Right lobe of liver (tissue), 6 donors: ENCODE data around the gene ZC3H12C. TPM values are rescaled to one million over a fixed set of nuclear protein-coding genes. Genes with fewer than 3 reads are reported as not detected.
A peak's percentile ranks its signal among the peaks of the same experiment; 100 is the strongest.

Source experiments
- ATAC-seq, 4 donors: fragments of 200-7000 bp; cut with Tn5 transposase; one replicate each; pipeline ENCODE4 v1.9.1; 2020; ENCODE audit warnings: mild to moderate bottlenecking in 4 of 4, moderate library complexity in 4 of 4
- DNase-seq, 3 donors: peaks; one replicate each; pipeline ENCODE4 v3.0.0-alpha.2; 2020
- H3K27ac ChIP-seq, 3 donors: fragments of 200-600 bp; one replicate each; pipeline ENCODE4 v1.8.0; 2022
- H3K27me3 ChIP-seq, 2 donors: fragments of 200-600 bp; one replicate each; pipeline ENCODE4 v1.8.0; 2022
- H3K36me3 ChIP-seq, 4 donors: fragments of 200-600 bp; sonication (generic) in 1 of 4; one replicate each; pipeline versions ENCODE4 v1.5.1 to v1.8.0; 2017 to 2022; ENCODE audit warnings: control low read depth in 1 of 4
- H3K4me1 ChIP-seq, 4 donors: fragments of 200-600 bp; sonication (generic) in 1 of 4; one replicate each; pipeline versions ENCODE4 v1.5.1 to v1.8.0; 2017 to 2022; ENCODE audit warnings: control low read depth in 1 of 4
- H3K4me3 ChIP-seq, 3 donors: fragments of 200-600 bp; one replicate each; pipeline ENCODE4 v1.8.0; 2022
- H3K9me3 ChIP-seq, 4 donors: fragments of 200-600 bp; sonication (generic) in 1 of 4; one replicate each; pipeline versions ENCODE4 v1.5.1 to v1.8.0; 2017 to 2022; ENCODE audit warnings: control low read depth in 1 of 4
- CTCF ChIP-seq, 4 donors: fragments of 200-600 bp in 3 of 4; fragments of 450-650 bp in 1 of 4; IDR thresholded peaks; one replicate each; pipeline versions ENCODE4 v1.5.1 to v1.8.0; 2016 to 2022; ENCODE audit warnings: antibody characterized with exemption in 4 of 4, mild to moderate bottlenecking in 2 of 4
- POLR2A ChIP-seq: fragments of 450-650 bp; IDR thresholded peaks from one replicate; pipeline ENCODE4 v1.6.1; 2017; ENCODE audit warnings: antibody characterized with exemption, mild to moderate bottlenecking
- WGBS: methylation state at CpG from one replicate; pipeline ENCODE4 v1.1.6; 2018; ENCODE audit warnings: low coverage, low lambda C conversion rate; ENCODE audit not compliant: insufficient coverage; ENCODE audit errors: missing lambda C conversion rate; 5-methylcytosine and 5-hydroxymethylcytosine counted together
- intact Hi-C, 2 donors: fragments of 100-400 bp; cut with DNase I; formaldehyde crosslinking; loops; one replicate each; pipeline versions ENCODE4 v1.11.2 to v1.14.1; 2022
- total RNA-seq, 6 experiments: library from RNA; depleted of rRNA in 2 of 6; stranded (reverse); fragments of >200 nt in 2 of 6; fragmentation: NEBNext Ultra II Directional in 3 of 6; extraction: Animal tissue kit (Norgen Biotek cat#: 25700) in 3 of 6; gene quantifications; one replicate each; pipeline versions ENCODE4 v1.1.0 to v1.2.4, GENCODE V29; 2016 to 2023
- donor health status: DM: no; HTN: yes; CAD: no.
- donor health status: DM: no; HTN: no; CAD: no.
- donor health status: DM: no; HTN: no; CAD: no.
- donor health status: DM: no; HTN: yes; CAD: no.
- donor health status: DM: no; HTN: yes; CAD: no.

ZC3H12C gene
- total RNA-seq, 6 experiments from 2014 or later, result 4.0 to 7.9 (median 4.8) TPM

DNA sequence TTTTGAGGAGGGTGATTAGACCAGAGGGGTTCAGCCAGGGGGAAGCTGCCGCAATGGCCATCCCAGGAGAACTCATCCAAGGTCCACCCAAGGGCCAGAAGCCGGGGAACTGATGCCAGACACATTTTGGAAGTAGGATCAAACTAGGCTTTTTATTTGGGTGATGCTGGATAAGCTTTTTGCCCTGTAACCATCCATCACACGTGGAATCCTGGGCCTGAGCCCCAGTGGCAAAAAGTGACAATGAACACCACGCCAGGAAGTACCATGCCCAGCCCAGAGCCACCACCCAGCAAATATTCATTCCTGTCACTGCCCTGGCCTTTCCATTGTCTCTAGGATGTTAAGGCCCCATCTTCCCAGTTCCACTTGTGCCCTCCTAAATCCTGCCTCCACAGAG lies 85.9 kb downstream of the ZC3H12C start:
- WGBS, result no CpG with 5 or more reads among the region's 4 CpGs
- Histone ChIP-seq H3K4me3 (no peak overlapping the region), H3K9me3 (no peaks in the 10 kb centered on the region), H3K27me3 (no peaks in the 10 kb centered on the region), H3K36me3 (no peaks in the 10 kb centered on the region), H3K4me1 (peaks cover 0 to 1% (median under 1%) of the 10 kb centered on the region in 4 donors), H3K27ac (no peak overlapping the region)
- no peak for DNase-seq
- ATAC-seq, result no peak
- intact Hi-C loops, result no loop called here
- TF ChIP-seq POLR2A (no peak), CTCF (IDR thresholded peaks at IDR 0.05) (no peak)

DNA sequence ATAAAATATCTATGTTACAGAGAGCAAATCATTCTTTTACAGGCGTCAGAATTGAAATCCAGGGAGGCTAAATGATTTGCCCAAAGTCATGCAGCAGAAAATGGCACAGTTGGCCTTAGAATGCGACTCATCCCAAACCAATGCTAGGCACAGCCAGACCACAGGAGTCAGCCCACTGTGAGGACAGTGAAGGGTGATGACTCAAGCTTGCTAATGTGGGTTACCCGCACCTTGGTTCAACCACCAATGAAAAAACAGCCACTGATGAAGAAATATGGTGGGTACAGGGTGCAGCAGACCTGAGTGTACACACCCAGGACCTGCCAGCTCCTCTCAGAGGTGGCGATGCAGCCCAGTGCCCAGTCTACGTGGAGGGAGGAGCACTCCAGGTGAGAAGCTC lies 89.7 kb downstream of the ZC3H12C start:
- DNase-seq (no peak), ATAC-seq (no peak)
- no peaks in the 10 kb centered on the region for H3K27me3 ChIP-seq
- H3K9me3 ChIP-seq, result no peaks in the 10 kb centered on the region
- H3K4me3 ChIP-seq, result no peak overlapping the region
- WGBS, result 75% methylated on average over 2 of the region's 5 CpGs
- intact Hi-C loops, result loop anchor here in 1 of 2 donors (10.0 kb wide), 1 partner anchor 218 kb away; no protein-coding TSS in a partner anchor
- no peak overlapping the region for H3K27ac ChIP-seq
- no peak for TF ChIP-seq CTCF (IDR thresholded peaks at IDR 0.05)
- no peak for TF ChIP-seq POLR2A
- H3K36me3 ChIP-seq, result no peaks in the 10 kb centered on the region
- H3K4me1 ChIP-seq, result no peaks in the 10 kb centered on the region

DNA sequence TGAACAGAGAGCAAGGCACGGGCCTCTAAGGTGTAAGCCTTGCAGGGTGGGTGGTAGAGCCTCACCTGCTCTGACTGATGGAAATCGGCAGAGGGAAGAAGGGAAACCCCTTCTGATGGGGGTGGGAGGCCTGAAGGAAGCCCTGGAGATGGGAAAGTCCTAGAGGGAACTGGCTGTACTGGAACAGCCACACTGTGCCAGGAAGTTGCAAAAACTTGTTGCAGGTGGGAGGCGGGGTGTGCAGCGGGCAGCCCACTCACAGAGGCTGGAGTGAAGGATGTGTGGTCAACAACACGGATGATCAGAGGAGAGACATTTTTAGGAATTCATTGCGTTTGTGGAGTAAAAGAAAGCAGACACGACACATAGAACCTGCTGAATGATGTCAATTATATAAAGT lies 91.3 kb downstream of the ZC3H12C start:
- no peaks in the 10 kb centered on the region for H3K27me3 ChIP-seq
- H3K27ac ChIP-seq, result no peak overlapping the region
- DNase-seq, result no peak
- H3K36me3 ChIP-seq, result no peaks in the 10 kb centered on the region
- H3K4me1 ChIP-seq, result no peaks in the 10 kb centered on the region
- intact Hi-C loops, result loop anchor here in 1 of 2 donors (10.0 kb wide), 1 partner anchor 220 kb away; no protein-coding TSS in a partner anchor
- TF ChIP-seq POLR2A, result no peak
- TF ChIP-seq CTCF (IDR thresholded peaks at IDR 0.05), result no peak
- no peaks in the 10 kb centered on the region for H3K9me3 ChIP-seq
- no peak overlapping the region for H3K4me3 ChIP-seq
- no peak for ATAC-seq
- 68% methylated on average over 7 of the region's 7 CpGs for WGBS

- intact Hi-C loops, result loop anchor here in 1 of 2 donors (10.0 kb wide), 1 partner anchor 220 kb away; no protein-coding TSS in a partner anchor
- 28% methylated on average over 2 of the region's 3 CpGs for WGBS
- no peaks in the 10 kb centered on the region for H3K27me3 ChIP-seq
- no peaks in the 10 kb centered on the region for H3K36me3 ChIP-seq
- no peaks in the 10 kb centered on the region for H3K4me1 ChIP-seq
- no peak overlapping the region for H3K27ac ChIP-seq
- TF ChIP-seq POLR2A (no peak), CTCF (IDR thresholded peaks at IDR 0.05) (no peak)
- H3K9me3 ChIP-seq, result no peaks in the 10 kb centered on the region
- H3K4me3 ChIP-seq, result no peak overlapping the region
- DNase-seq (no peak), ATAC-seq (peak in 1 of 4 donors; percentile 34)
Measured at GRCh38 chr11:110185121-110185591, 92.0 kb downstream of the ZC3H12C start.
